Natural killer cell treated with Interleukin-12 subunit alpha and Interleukin-12 subunit beta and Interleukin-15 and Interleukin-18, amount 100 ng/mL, for 72 hours (primary cell): ENCODE results near the gene VANGL1. TPM values are rescaled to one million over a fixed set of nuclear protein-coding genes. Genes with fewer than 3 reads are reported as not detected.
"Not testable (repeated sequence)": the region's sequence is repeated elsewhere in the genome, so short reads cannot be mapped to it uniquely, and the experiment has no call there.

Experiments
- ATAC-seq, 2 donors: fragments of 150-1000 bp; cut with Tn5 transposase in 1 of 2; sonication (Bioruptor Pico), chemical (Tn5 transposase) in 1 of 2; 2 replicates each; pipeline ENCODE4 v1.10.0; 2021
- DNase-seq: peaks from one replicate; pipeline ENCODE4 v3.0.0; 2022; ENCODE audit warnings: low spot score
- H3K27ac Mint-ChIP-seq, 2 donors: 1 replicate in 1 of 2; 2 replicates in 1 of 2; pipeline ENCODE4 v1.8.0; 2022; ENCODE audit warnings: mixed read lengths in 2 of 2, mild to moderate bottlenecking in 1 of 2, moderate library complexity in 1 of 2
- H3K27me3 Mint-ChIP-seq, 2 donors: 1 replicate in 1 of 2; 2 replicates in 1 of 2; pipeline ENCODE4 v1.8.0; 2022; ENCODE audit warnings: mixed read lengths in 2 of 2
- H3K36me3 Mint-ChIP-seq: one replicate; pipeline ENCODE4 v1.8.0; 2022; ENCODE audit warnings: mixed read lengths
- H3K4me1 Mint-ChIP-seq, 2 donors: 1 replicate in 1 of 2; 2 replicates in 1 of 2; pipeline ENCODE4 v1.8.0; 2022; ENCODE audit warnings: low read depth in 2 of 2, mixed read lengths in 2 of 2, mild to moderate bottlenecking in 1 of 2
- H3K4me3 Mint-ChIP-seq: one replicate; pipeline ENCODE4 v1.8.0; 2022; ENCODE audit warnings: mixed read lengths
- H3K9me3 Mint-ChIP-seq: 2 replicates; pipeline ENCODE4 v1.8.0; 2022; ENCODE audit warnings: mixed read lengths
- total RNA-seq, 2 donors: library from RNA; stranded (reverse); gene quantifications; one replicate each; pipeline ENCODE4 v1.2.3, GENCODE V29; 2022

VANGL1 gene
- total RNA-seq, 2 donors from 2014 or later: 6.5 to 7.3 TPM

- Mint-ChIP-seq H3K27ac (no peak overlapping the region), H3K4me3 (no peak overlapping the region), H3K36me3 (peaks cover 10% of the 10 kb centered on the region), H3K9me3 (peaks cover 4% of the 10 kb centered on the region), H3K4me1 (no peaks in the 10 kb centered on the region), H3K27me3 (peaks cover 27 to 37% of the 10 kb centered on the region in 2 donors)
- ATAC-seq: peak in 1 of 2 donors; percentile 15
- DNase-seq: no peak
These were observed 11.4 kb upstream of the VANGL1 start for GRCh38 chr1:115630342-115630741.

GRCh38 chr1:115632251-115633026 is 9.3 kb upstream of the VANGL1 start:
- no peak overlapping the region for H3K4me3 Mint-ChIP-seq
- DNase-seq: no peak
- no peak overlapping the region for H3K27ac Mint-ChIP-seq
- no peak for ATAC-seq
- peaks cover 15% of the 10 kb centered on the region for H3K9me3 Mint-ChIP-seq
- peaks cover 31 to 37% of the 10 kb centered on the region in 2 donors for H3K27me3 Mint-ChIP-seq
- H3K4me1 Mint-ChIP-seq: no peaks in the 10 kb centered on the region
- peaks cover 31% of the 10 kb centered on the region for H3K36me3 Mint-ChIP-seq

GRCh38 chr1:115633606-115634005 is 8.2 kb upstream of the VANGL1 start:
- peaks cover 22% of the 10 kb centered on the region for H3K9me3 Mint-ChIP-seq
- not testable (repeated sequence) for H3K27ac Mint-ChIP-seq, ATAC-seq, H3K4me3 Mint-ChIP-seq, DNase-seq, H3K4me1 Mint-ChIP-seq
- peaks cover 35% of the 10 kb centered on the region for H3K36me3 Mint-ChIP-seq
- peaks cover 26 to 35% of the 10 kb centered on the region in 2 donors for H3K27me3 Mint-ChIP-seq

- Mint-ChIP-seq H3K9me3 (peaks cover 26% of the 10 kb centered on the region), H3K27me3 (peaks cover 13 to 15% of the 10 kb centered on the region in 2 donors), H3K36me3 (peaks cover 44% of the 10 kb centered on the region)
- H3K4me3 Mint-ChIP-seq, H3K4me1 Mint-ChIP-seq, DNase-seq, ATAC-seq, H3K27ac Mint-ChIP-seq: not testable (repeated sequence)
These were observed 4.5 kb upstream of the VANGL1 start for GRCh38 chr1:115637247-115637646.

- no peak overlapping the region for H3K27ac Mint-ChIP-seq
- DNase-seq: no peak
- H3K4me3 Mint-ChIP-seq: no peak overlapping the region
- peaks cover 5 to 8% of the 10 kb centered on the region in 2 donors for H3K27me3 Mint-ChIP-seq
- H3K4me1 Mint-ChIP-seq: peaks cover 10 to 15% of the 10 kb centered on the region in 2 donors
- ATAC-seq: no peak
- peaks cover 26% of the 10 kb centered on the region for H3K9me3 Mint-ChIP-seq
- H3K36me3 Mint-ChIP-seq: peaks cover 40% of the 10 kb centered on the region
These were observed 1.4 kb upstream of the VANGL1 start for GRCh38 chr1:115640384-115640783.

GRCh38 chr1:115642168-115643072 is 650 bp downstream of the VANGL1 start:
- peaks cover 19% of the 10 kb centered on the region for H3K36me3 Mint-ChIP-seq
- peak; percentile 81 for DNase-seq
- H3K9me3 Mint-ChIP-seq: peaks cover 14% of the 10 kb centered on the region
- ATAC-seq: peak; percentile 73 to 76
- H3K27ac Mint-ChIP-seq: peak overlapping the region in 1 of 2 donors; percentile 34
- H3K4me3 Mint-ChIP-seq: peak overlapping the region; percentile 86
- H3K27me3 Mint-ChIP-seq: peaks cover 0 to 8% of the 10 kb centered on the region in 2 donors
- peaks cover 10 to 15% of the 10 kb centered on the region in 2 donors for H3K4me1 Mint-ChIP-seq

- DNase-seq: no peak
- H3K4me1 Mint-ChIP-seq: peaks cover 10 to 15% of the 10 kb centered on the region in 2 donors
- H3K27ac Mint-ChIP-seq: peak overlapping the region in 1 of 2 donors; percentile 34
- peaks cover 0 to 6% of the 10 kb centered on the region in 2 donors for H3K27me3 Mint-ChIP-seq
- peaks cover 13% of the 10 kb centered on the region for H3K36me3 Mint-ChIP-seq
- no peak for ATAC-seq
- H3K4me3 Mint-ChIP-seq: peak overlapping the region; percentile 86
- peaks cover 8% of the 10 kb centered on the region for H3K9me3 Mint-ChIP-seq
These were observed 1.5 kb downstream of the VANGL1 start for GRCh38 chr1:115643225-115643624.

- peaks cover 10 to 15% of the 10 kb centered on the region in 2 donors for H3K4me1 Mint-ChIP-seq
- DNase-seq: no peak
- no peak overlapping the region for H3K27ac Mint-ChIP-seq
- peaks cover 4% of the 10 kb centered on the region for H3K9me3 Mint-ChIP-seq
- peak overlapping the region; percentile 86 for H3K4me3 Mint-ChIP-seq
- H3K36me3 Mint-ChIP-seq: peaks cover 9% of the 10 kb centered on the region
- H3K27me3 Mint-ChIP-seq: peaks cover 0 to 1% of the 10 kb centered on the region in 2 donors
- ATAC-seq: no peak
These were observed 1.9 kb downstream of the VANGL1 start for GRCh38 chr1:115643666-115644065.

GRCh38 chr1:115644109-115644508 is 2.3 kb downstream of the VANGL1 start:
- Mint-ChIP-seq H3K27ac (no peak overlapping the region), H3K36me3 (peaks cover 7% of the 10 kb centered on the region), H3K27me3 (no peaks in the 10 kb centered on the region), H3K4me3 (no peak overlapping the region), H3K9me3 (peaks cover 4% of the 10 kb centered on the region), H3K4me1 (peaks cover 10 to 15% of the 10 kb centered on the region in 2 donors)
- DNase-seq (no peak), ATAC-seq (no peak)

GRCh38 chr1:115647047-115647446 is 5.3 kb downstream of the VANGL1 start:
- DNase-seq: no peak
- H3K4me3 Mint-ChIP-seq: no peak overlapping the region
- H3K27me3 Mint-ChIP-seq: no peaks in the 10 kb centered on the region
- no peaks in the 10 kb centered on the region for H3K9me3 Mint-ChIP-seq
- no peaks in the 10 kb centered on the region for H3K36me3 Mint-ChIP-seq
- H3K27ac Mint-ChIP-seq: no peak overlapping the region
- H3K4me1 Mint-ChIP-seq: peaks cover 7 to 8% of the 10 kb centered on the region in 2 donors
- no peak for ATAC-seq

GRCh38 chr1:115647507-115647906 is 5.7 kb downstream of the VANGL1 start:
- DNase-seq (no peak), ATAC-seq (no peak)
- Mint-ChIP-seq H3K4me1 (peaks cover 8 to 9% of the 10 kb centered on the region in 2 donors), H3K36me3 (no peaks in the 10 kb centered on the region), H3K27me3 (no peaks in the 10 kb centered on the region), H3K4me3 (no peak overlapping the region), H3K9me3 (no peaks in the 10 kb centered on the region), H3K27ac (no peak overlapping the region)

- H3K27me3 Mint-ChIP-seq: no peaks in the 10 kb centered on the region
- no peak for ATAC-seq
- H3K4me3 Mint-ChIP-seq: no peak overlapping the region
- H3K9me3 Mint-ChIP-seq: no peaks in the 10 kb centered on the region
- H3K4me1 Mint-ChIP-seq: peaks cover 4 to 5% of the 10 kb centered on the region in 2 donors
- no peaks in the 10 kb centered on the region for H3K36me3 Mint-ChIP-seq
- DNase-seq: no peak
- H3K27ac Mint-ChIP-seq: no peak overlapping the region
These were observed 6.3 kb downstream of the VANGL1 start for GRCh38 chr1:115647919-115648650.
